Suppressor macrophage treated with lipopolysaccharide for 4 hours (primary cell): ENCODE results near the gene ATP5MK.
"Not testable (repeated sequence)": the region's sequence is repeated elsewhere in the genome, so short reads cannot be mapped to it uniquely, and the experiment has no call there.

Experiments used
- DNase-seq: peaks from one replicate; pipeline ENCODE4 v3.0.0-alpha.2; 2020

The ATP5MK gene

DNA sequence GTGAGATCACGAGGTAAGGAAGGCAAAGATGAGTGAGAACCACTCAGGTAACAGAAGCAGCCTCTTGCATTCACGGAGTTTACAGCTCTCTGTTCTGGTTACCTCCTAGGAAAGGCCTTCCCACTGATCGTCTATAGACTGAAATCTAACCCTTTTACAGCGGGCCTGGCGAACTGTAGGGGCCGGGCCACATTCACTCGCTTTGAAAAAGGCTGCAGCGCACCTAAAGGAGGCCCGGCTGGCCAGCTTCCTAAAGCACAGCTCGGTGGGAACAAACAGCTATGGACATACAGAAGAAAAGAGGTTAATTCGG is 565 bp downstream of the ATP5MK start:
- DNase-seq = no peak

GRCh38 chr10:103394180-103394579 is 2.1 kb downstream of the ATP5MK start:
- no peak for DNase-seq

DNA sequence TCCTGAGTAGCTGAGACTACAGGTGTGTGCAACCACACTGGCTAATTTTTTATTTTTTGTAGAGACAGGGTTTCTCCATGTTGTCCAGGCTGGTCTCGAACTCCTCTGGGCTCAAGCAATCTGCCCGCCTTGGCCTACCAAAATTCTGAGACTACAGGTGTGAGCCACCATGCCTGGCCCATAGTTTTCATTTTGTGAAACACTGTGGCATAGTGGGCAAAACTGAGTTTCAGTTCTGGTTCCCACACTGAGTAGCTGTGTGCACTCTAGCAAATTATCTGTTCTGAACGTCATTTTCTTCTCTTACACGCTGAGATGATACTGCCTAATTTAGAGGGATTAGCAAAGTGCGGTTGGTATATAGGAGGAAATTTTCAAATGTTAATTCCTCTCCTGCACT is 13.5 kb downstream of the ATP5MK start:
- DNase-seq = no peak

GRCh38 chr10:103374263-103374662 is 22.0 kb downstream of the ATP5MK start:
- no peak for DNase-seq

GRCh38 chr10:103373544-103373943 is 22.7 kb downstream of the ATP5MK start:
- DNase-seq = no peak

GRCh38 chr10:103367782-103368518 is 28.3 kb downstream of the ATP5MK start, which contains the start of gene TAF5:
TAF5 (plus strand) TSS chr10:103367976; CDS start chr10:103367990, 14 bp downstream.
- DNase-seq = peak; percentile 96

DNA sequence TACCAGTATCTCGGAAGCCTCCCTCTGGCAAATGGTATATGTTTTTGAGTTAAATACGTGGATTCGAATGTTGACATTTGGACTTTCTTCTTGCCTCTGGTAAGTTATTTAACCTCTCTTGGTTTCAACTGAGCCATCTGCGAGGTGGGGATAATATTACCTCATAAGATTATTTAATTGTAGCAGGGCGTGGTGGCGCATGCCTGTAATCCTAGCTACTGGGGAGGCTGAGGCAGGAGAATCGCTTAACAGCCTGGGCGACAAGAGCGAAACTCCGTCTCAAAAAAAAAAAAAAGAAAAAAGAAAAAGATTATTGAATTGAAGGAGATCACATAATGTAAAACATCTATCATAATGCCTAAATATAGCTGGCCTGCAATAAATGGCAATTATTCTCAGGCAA is 28.9 kb downstream of the ATP5MK start:
- DNase-seq = peak; percentile 7

GRCh38 chr10:103360791-103361190 is 35.5 kb downstream of the ATP5MK start:
- DNase-seq = peak; percentile 6

DNA sequence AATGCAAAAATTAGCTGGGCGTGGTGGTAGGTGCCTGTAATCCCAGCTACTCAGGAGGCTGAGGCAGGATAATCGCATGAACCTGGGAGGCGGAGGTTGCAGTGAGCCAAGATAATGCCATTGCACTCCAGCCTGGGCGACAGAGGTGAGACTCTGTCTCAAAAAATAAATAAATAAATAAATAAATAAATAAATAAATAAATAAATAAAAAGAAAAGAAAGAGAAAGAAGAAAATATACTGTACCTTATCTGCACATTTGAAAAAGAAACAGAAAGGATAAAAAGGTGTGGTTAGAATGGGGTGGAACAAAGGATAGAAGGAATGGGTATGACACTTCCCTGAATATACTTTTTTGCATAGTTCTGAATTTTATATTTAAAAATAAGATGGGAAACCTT is 36.8 kb downstream of the ATP5MK start:
- not testable (repeated sequence) for DNase-seq

- DNase-seq = no peak
Measured at GRCh38 chr10:103355906-103356599, 40.2 kb downstream of the ATP5MK start.

- not testable (repeated sequence) for DNase-seq
Measured at GRCh38 chr10:103354567-103354966, 41.7 kb downstream of the ATP5MK start.

- DNase-seq = no peak
Measured at GRCh38 chr10:103353281-103353680, 43.0 kb downstream of the ATP5MK start.

GRCh38 chr10:103350517-103351260 is 45.6 kb downstream of the ATP5MK start, which contains the start of gene PCGF6:
PCGF6 (minus strand) TSS chr10:103351140; CDS start chr10:103351066, 74 bp downstream.
- DNase-seq = peak; percentile 85

DNA sequence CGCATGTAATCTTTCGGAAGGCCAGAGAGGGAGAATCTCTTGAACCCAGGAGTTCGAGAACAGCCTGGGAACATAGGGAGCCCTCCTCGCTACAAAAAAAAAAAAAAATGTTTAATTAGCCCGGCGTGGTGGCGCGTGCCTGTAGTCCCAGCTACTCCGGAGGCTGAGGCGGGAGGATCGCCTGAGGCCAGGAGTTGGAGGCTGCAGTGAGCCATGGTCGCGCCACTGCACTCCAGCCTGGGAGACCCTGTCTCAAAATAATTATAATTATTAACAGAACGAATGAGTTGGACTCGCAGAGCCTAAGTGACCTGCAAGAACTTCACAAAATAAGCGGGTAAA is 46.1 kb downstream of the ATP5MK start:
- DNase-seq = no peak
